ENCODE results near the gene SEMA4A.

SEMA4A gene

DNA sequence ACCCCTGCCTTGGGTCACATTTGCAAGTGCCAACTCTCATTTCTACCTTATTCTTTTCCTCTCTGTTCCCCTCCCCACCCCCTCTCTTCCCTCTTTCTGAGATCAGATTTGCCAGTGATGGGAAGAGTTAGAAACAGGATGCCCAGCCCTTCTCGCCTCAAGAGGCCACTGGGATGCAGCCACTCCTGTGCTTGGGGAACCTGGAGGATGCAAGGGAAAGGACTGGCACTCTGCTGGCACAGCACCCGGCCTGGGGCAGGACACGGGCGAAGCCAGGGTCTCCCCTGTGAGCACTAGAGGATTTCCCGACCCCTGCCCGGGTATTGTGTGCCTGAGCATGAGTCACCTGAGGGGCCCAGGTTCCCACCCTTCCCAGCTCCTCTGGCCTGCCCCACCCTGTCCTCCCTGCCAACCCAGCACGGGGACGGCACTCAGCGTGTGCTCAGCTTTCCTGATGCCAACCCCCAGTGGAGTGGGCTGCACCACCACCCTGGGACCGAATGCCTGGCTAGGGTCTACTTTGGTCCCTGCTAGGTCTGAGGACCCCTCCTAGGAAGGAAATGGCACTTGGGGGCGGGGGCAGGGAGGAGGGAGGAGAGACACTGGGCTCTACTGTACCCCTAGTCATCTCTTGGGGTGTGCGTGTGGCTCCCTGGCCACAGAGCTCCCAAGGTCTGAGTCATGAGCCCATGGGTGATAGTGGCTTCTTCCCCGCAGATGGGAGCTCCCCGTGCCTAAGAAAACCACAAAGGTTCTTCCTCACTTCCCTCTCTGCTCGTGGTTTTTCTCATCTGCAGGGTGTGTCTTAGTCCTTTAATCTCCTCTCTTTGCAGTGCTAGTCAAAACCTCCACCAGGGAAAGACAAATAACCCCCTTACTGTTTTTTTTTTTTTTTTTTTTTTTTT, 26.5 kb upstream of the SEMA4A start (continued):
- TF ChIP-seq ZNF558 (tag by site-specific recombination; IDR thresholded peaks at IDR 0.05) (no peak), ZNF311 (tag by site-specific recombination; IDR thresholded peaks at IDR 0.05; ENCODE audit: borderline replicate concordance) (no peak), TCF7L2 (IDR thresholded peaks at IDR 0.05; ENCODE audit: borderline replicate concordance, low read depth, low read length) (no peak), ZFP69B (tag by site-specific recombination; IDR thresholded peaks at IDR 0.05) (no peak), ZIC2 (tag by site-specific recombination; IDR thresholded peaks at IDR 0.05) (0 out of 2 replicates have a peak, but pooled peaks have one; percentile 14), KLF16 (tag by site-specific recombination; IDR thresholded peaks at IDR 0.05) (no peak), TRIM28 (IDR thresholded peaks at IDR 0.05; ENCODE audit: borderline replicate concordance, low read length) (no peak), ZBTB20 (tag by site-specific recombination; IDR thresholded peaks at IDR 0.05) (peak; percentile 22; the same call in 1 of the 2 replicates), ZNF654 (tag by site-specific recombination; IDR thresholded peaks at IDR 0.05; ENCODE audit: low read depth) (no peak), ZNF677 (tag by site-specific recombination; IDR thresholded peaks at IDR 0.05) (no peak), ZFP3 (tag by site-specific recombination; IDR thresholded peaks at IDR 0.05; ENCODE audit: low read depth) (no peak), ZNF416 (tag by site-specific recombination; IDR thresholded peaks at IDR 0.05) (no peak), YY1 (tag by site-specific recombination; IDR thresholded peaks at IDR 0.05) (no peak), ZNF426 (tag by site-specific recombination; IDR thresholded peaks at IDR 0.05) (no peak), MEIS1 (CRISPR knock-in tag; IDR thresholded peaks at IDR 0.05; ENCODE audit: borderline replicate concordance) (no peak), ZNF354C (tag by site-specific recombination; IDR thresholded peaks at IDR 0.05; ENCODE audit: borderline replicate concordance, low read depth) (no peak), ZSCAN23 (tag by site-specific recombination; IDR thresholded peaks at IDR 0.05) (no peak), ZNF658 (tag by site-specific recombination; IDR thresholded peaks at IDR 0.05) (no peak), ZNF501 (tag by site-specific recombination; IDR thresholded peaks at IDR 0.05) (no peak), ZNF157 (tag by site-specific recombination; IDR thresholded peaks at IDR 0.05) (no peak), SETDB1 (IDR thresholded peaks at IDR 0.05; ENCODE audit: insufficient read length, low read length) (no peak), GLI2 (tag by site-specific recombination; IDR thresholded peaks at IDR 0.05; ENCODE audit: borderline replicate concordance, low read depth) (no peak), ZNF792 (tag by site-specific recombination; IDR thresholded peaks at IDR 0.05) (no peak), ZNF571 (tag by site-specific recombination; IDR thresholded peaks at IDR 0.05) (no peak)
- TF ChIP-seq, protein P1, sequence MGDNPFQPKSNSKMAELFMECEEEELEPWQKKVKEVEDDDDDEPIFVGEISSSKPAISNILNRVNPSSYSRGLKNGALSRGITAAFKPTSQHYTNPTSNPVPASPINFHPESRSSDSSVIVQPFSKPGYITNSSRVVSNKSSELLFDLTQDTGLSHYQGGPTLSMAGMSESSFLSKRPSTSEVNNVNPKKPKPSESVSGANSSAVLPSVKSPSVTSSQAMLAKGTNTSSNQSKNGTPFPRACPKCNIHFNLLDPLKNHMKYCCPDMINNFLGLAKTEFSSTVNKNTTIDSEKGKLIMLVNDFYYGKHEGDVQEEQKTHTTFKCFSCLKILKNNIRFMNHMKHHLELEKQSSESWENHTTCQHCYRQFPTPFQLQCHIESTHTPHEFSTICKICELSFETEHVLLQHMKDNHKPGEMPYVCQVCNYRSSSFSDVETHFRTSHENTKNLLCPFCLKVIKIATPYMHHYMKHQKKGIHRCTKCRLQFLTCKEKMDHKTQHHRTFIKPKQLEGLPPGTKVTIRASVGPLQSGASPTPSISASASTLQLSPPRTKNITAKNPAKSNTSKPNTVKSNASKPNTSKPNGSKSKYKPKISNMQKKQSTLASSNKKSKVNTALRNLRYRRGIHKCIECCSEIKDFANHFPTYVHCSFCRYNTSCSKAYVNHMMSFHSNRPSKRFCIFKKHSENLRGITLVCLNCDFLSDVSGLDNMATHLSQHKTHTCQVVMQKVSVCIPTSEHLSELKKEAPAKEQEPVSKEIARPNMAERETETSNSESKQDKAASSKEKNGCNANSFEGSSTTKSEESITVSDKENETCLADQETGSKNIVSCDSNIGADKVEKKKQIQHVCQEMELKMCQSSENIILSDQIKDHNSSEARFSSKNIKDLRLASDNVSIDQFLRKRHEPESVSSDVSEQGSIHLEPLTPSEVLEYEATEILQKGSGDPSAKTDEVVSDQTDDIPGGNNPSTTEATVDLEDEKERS (tag by site-specific recombination; IDR thresholded peaks at IDR 0.05) = no peak
- TF ChIP-seq, protein P2, sequence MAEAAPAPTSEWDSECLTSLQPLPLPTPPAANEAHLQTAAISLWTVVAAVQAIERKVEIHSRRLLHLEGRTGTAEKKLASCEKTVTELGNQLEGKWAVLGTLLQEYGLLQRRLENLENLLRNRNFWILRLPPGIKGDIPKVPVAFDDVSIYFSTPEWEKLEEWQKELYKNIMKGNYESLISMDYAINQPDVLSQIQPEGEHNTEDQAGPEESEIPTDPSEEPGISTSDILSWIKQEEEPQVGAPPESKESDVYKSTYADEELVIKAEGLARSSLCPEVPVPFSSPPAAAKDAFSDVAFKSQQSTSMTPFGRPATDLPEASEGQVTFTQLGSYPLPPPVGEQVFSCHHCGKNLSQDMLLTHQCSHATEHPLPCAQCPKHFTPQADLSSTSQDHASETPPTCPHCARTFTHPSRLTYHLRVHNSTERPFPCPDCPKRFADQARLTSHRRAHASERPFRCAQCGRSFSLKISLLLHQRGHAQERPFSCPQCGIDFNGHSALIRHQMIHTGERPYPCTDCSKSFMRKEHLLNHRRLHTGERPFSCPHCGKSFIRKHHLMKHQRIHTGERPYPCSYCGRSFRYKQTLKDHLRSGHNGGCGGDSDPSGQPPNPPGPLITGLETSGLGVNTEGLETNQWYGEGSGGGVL (tag by site-specific recombination; IDR thresholded peaks at IDR 0.05) = no peak
- TF ChIP-seq, protein P3, sequence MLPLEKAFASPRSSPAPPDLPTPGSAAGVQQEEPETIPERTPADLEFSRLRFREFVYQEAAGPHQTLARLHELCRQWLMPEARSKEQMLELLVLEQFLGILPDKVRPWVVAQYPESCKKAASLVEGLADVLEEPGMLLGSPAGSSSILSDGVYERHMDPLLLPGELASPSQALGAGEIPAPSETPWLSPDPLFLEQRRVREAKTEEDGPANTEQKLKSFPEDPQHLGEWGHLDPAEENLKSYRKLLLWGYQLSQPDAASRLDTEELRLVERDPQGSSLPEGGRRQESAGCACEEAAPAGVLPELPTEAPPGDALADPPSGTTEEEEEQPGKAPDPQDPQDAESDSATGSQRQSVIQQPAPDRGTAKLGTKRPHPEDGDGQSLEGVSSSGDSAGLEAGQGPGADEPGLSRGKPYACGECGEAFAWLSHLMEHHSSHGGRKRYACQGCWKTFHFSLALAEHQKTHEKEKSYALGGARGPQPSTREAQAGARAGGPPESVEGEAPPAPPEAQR (tag by site-specific recombination; IDR thresholded peaks at IDR 0.05) = no peak
- TF ChIP-seq, protein P4, sequence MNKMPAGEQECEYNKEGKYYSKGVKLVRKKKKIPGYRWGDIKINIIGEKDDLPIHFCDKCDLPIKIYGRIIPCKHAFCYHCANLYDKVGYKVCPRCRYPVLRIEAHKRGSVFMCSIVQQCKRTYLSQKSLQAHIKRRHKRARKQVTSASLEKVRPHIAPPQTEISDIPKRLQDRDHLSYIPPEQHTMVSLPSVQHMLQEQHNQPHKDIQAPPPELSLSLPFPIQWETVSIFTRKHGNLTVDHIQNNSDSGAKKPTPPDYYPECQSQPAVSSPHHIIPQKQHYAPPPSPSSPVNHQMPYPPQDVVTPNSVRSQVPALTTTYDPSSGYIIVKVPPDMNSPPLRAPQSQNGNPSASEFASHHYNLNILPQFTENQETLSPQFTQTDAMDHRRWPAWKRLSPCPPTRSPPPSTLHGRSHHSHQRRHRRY (tag by site-specific recombination; IDR thresholded peaks at IDR 0.05) = no peak
- TF ChIP-seq, protein P5, sequence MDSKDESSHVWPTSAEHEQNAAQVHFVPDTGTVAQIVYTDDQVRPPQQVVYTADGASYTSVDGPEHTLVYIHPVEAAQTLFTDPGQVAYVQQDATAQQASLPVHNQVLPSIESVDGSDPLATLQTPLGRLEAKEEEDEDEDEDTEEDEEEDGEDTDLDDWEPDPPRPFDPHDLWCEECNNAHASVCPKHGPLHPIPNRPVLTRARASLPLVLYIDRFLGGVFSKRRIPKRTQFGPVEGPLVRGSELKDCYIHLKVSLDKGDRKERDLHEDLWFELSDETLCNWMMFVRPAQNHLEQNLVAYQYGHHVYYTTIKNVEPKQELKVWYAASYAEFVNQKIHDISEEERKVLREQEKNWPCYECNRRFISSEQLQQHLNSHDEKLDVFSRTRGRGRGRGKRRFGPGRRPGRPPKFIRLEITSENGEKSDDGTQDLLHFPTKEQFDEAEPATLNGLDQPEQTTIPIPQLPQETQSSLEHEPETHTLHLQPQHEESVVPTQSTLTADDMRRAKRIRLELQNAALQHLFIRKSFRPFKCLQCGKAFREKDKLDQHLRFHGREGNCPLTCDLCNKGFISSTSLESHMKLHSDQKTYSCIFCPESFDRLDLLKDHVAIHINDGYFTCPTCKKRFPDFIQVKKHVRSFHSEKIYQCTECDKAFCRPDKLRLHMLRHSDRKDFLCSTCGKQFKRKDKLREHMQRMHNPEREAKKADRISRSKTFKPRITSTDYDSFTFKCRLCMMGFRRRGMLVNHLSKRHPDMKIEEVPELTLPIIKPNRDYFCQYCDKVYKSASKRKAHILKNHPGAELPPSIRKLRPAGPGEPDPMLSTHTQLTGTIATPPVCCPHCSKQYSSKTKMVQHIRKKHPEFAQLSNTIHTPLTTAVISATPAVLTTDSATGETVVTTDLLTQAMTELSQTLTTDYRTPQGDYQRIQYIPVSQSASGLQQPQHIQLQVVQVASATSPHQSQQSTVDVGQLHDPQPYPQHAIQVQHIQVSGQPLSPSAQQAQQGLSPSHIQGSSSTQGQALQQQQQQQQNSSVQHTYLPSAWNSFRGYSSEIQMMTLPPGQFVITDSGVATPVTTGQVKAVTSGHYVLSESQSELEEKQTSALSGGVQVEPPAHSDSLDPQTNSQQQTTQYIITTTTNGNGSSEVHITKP (tag by site-specific recombination; IDR thresholded peaks at IDR 0.05) = 0 out of 2 replicates have a peak, but pooled peaks have one; percentile 35

Data from HEK293 (cell line).